C1 segment of cervical spinal cord (tissue), 14 donors: Measurements from ENCODE around the gene RASL10A.

Experiments
- DNase-seq, 14 donors: peaks; one replicate each; lab custom pipeline; 2025; lab: John Stamatoyannopoulos, UW

Gene RASL10A

GRCh38 chr22:29270475-29271271 is 44.8 kb downstream of the RASL10A start:
- no peak for DNase-seq

- no peak for DNase-seq
These were observed 45.6 kb downstream of the RASL10A start for GRCh38 chr22:29269731-29270474.

GRCh38 chr22:29269230-29269604 is 46.3 kb downstream of the RASL10A start:
- DNase-seq = peak in 1 of 14 donors; percentile 49

- peak in 9 of 14 donors; percentile 63 to 87 (median 76) for DNase-seq
These were observed 46.8 kb downstream of the RASL10A start for GRCh38 chr22:29268511-29269229.

GRCh38 chr22:29267858-29268510 is 47.5 kb downstream of the RASL10A start, which contains the start of the genes EWSR1 and RHBDD3:
Gene EWSR1 (plus strand): TSS chr22:29268268. CDS start chr22:29268337, 69 bp downstream.
Gene RHBDD3 (minus strand): TSS chr22:29267981. CDS start chr22:29265626, 2,355 bp downstream.
- peak; percentile 93 to 100 (median 98) for DNase-seq

GRCh38 chr22:29267462-29267857 is 48.0 kb downstream of the RASL10A start:
- DNase-seq = no peak

- DNase-seq = no peak
These were observed 48.7 kb downstream of the RASL10A start for GRCh38 chr22:29266564-29267461.

GRCh38 chr22:29265929-29266328 is 49.6 kb downstream of the RASL10A start:
- DNase-seq = no peak

- DNase-seq = no peak
These were observed 50.2 kb downstream of the RASL10A start for GRCh38 chr22:29265305-29265704.

GRCh38 chr22:29263791-29264276 is 51.7 kb downstream of the RASL10A start:
- DNase-seq = no peak
